Activated CD4-positive, alpha-beta memory T cell treated with anti-CD3 and anti-CD28 coated beads for 36 hours (primary cell): ENCODE measurements around the gene TAF4B. TPM values are rescaled to one million over a fixed set of nuclear protein-coding genes. Genes with fewer than 3 reads are reported as not detected.
"Not testable (repeated sequence)": the region's sequence is repeated elsewhere in the genome, so short reads cannot be mapped to it uniquely, and the experiment has no call there.

ENCODE experiments used
- CTCF ChIA-PET: fragments of 350-600 bp; sonication (Branson Sonifier 250); formaldehyde crosslinking; loops from one replicate; lab custom pipeline; 2021; ENCODE audit warnings: antibody characterized with exemption, inconsistent platforms; lab: Charles Lee
- POLR2A ChIA-PET: fragments of 350-600 bp; sonication (Branson Sonifier 250); formaldehyde crosslinking; loops from one replicate; lab custom pipeline; 2021; ENCODE audit warnings: antibody characterized with exemption; lab: Charles Lee
- DNase-seq: peaks from one replicate; pipeline ENCODE4 v3.0.0-alpha.2; 2020
- H3K27ac Mint-ChIP-seq: one replicate; pipeline ENCODE4 v1.8.0; 2021; ENCODE audit warnings: mixed read lengths
- H3K27me3 Mint-ChIP-seq: one replicate; pipeline ENCODE4 v1.8.0; 2021; ENCODE audit warnings: mixed read lengths
- H3K36me3 Mint-ChIP-seq: one replicate; pipeline ENCODE4 v1.8.0; 2021; ENCODE audit warnings: mixed read lengths
- H3K4me1 Mint-ChIP-seq: one replicate; pipeline ENCODE4 v1.8.0; 2021; ENCODE audit warnings: low read depth, mixed read lengths
- H3K4me3 Mint-ChIP-seq: one replicate; pipeline ENCODE4 v1.8.0; 2021; ENCODE audit warnings: mild to moderate bottlenecking, mixed read lengths
- H3K9me3 Mint-ChIP-seq: one replicate; pipeline ENCODE4 v1.8.0; 2021; ENCODE audit warnings: mixed read lengths
- intact Hi-C: fragments of 100-400 bp; cut with micrococcal nuclease; formaldehyde crosslinking; loops from one replicate; pipeline ENCODE4 v1.15.1; 2023
- total RNA-seq, 2 experiments: library from RNA; stranded (reverse); gene quantifications; one replicate each; pipeline ENCODE4 v1.2.3, GENCODE V29; 2021

The TAF4B gene
- total RNA-seq, 2 experiments from 2014 or later = 12.5 to 12.7 TPM

DNA sequence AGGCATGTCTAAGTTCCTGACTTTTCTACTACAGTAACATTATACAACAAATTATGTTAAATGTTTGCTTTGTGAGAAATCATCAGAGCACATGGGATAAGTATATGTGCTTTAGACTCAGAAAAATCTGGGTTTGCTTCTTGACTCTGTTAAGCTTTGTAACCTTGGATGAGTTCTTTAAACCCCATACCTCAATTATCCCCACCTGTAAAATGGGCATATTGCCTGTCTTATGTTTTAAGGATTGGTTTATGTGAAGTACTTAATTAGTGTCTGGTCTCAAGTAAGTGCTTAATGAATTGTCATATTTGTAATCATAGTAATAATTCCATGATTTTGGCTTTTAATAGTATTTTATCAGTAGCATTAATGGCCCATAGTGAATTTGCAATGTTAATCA, 135.8 kb downstream of the TAF4B start:
- ChIA-PET POLR2A (no interaction called here), CTCF (no interaction called here)
- Mint-ChIP-seq H3K4me3 (no peak overlapping the region), H3K4me1 (no peaks in the 10 kb centered on the region), H3K36me3 (peaks cover 24% of the 10 kb centered on the region), H3K27ac (no peak overlapping the region), H3K27me3 (no peaks in the 10 kb centered on the region), H3K9me3 (no peaks in the 10 kb centered on the region)
- DNase-seq = no peak
- intact Hi-C loops = no loop called here

DNA sequence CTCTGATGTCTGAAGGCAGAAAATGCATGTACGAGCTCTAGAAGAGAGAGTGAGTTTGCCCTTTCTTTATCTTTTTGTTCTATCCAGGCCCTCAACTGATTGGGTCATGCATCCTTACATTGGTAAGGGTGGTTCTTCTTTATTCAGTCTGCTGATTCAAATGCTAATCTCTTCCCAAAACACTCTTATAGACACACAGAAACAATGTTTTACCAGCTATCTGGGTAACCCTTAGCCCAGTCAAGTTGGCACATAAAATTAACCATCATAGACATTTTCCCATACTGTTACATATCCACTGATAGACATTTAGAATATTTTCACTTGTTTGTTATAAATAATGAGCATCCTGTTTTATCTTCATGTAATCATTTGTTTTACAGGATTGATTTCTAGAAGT, 141.2 kb downstream of the TAF4B start:
- Mint-ChIP-seq H3K27me3 (no peaks in the 10 kb centered on the region), H3K4me1 (no peaks in the 10 kb centered on the region), H3K9me3 (no peaks in the 10 kb centered on the region), H3K27ac (no peak overlapping the region), H3K4me3 (no peak overlapping the region), H3K36me3 (peaks cover 21% of the 10 kb centered on the region)
- ChIA-PET POLR2A (no interaction called here), CTCF (no interaction called here)
- intact Hi-C loops = no loop called here
- no peak for DNase-seq

- Mint-ChIP-seq H3K27ac (no peak overlapping the region), H3K27me3 (no peaks in the 10 kb centered on the region), H3K4me1 (no peaks in the 10 kb centered on the region), H3K36me3 (peaks cover 29% of the 10 kb centered on the region), H3K9me3 (no peaks in the 10 kb centered on the region), H3K4me3 (no peak overlapping the region)
- intact Hi-C loops = no loop called here
- ChIA-PET POLR2A (no interaction called here), CTCF (no interaction called here)
- no peak for DNase-seq
Observed at GRCh38 chr18:26370037-26370436, 143.8 kb downstream of the TAF4B start.

DNA sequence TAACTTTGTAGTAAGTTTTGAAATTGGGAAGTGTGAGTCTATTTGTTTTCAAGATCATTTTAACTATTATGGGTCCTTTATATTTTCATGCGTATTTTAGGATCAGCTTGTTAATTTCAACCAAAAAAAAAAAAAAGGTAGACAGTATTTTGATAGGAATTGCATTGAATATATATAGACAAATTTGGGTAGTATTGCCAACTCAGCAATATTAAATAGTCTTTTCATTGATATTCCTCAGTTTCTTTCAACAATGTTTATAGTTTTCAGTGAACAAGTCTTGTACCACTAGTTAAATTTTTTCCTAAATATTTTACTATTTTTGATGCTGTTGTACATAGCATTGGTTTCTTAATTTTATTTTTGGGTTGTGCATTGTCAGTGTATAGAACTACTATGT, 149.9 kb downstream of the TAF4B start:
- H3K4me1 Mint-ChIP-seq = no peaks in the 10 kb centered on the region
- intact Hi-C loops = no loop called here
- no peak overlapping the region for H3K4me3 Mint-ChIP-seq
- POLR2A ChIA-PET = no interaction called here
- peaks cover 15% of the 10 kb centered on the region for H3K36me3 Mint-ChIP-seq
- H3K27ac Mint-ChIP-seq = no peak overlapping the region
- no peaks in the 10 kb centered on the region for H3K27me3 Mint-ChIP-seq
- no peak for DNase-seq
- CTCF ChIA-PET = interaction anchor here (4.0 kb wide), 1 partner anchor 7 kb away, joined by 34 read pairs; no protein-coding TSS in a partner anchor
- no peaks in the 10 kb centered on the region for H3K9me3 Mint-ChIP-seq

- H3K4me1 Mint-ChIP-seq = no peaks in the 10 kb centered on the region
- intact Hi-C loops = no loop called here
- H3K36me3 Mint-ChIP-seq = peaks cover 15% of the 10 kb centered on the region
- ChIA-PET CTCF (no interaction called here), POLR2A (no interaction called here)
- H3K9me3 Mint-ChIP-seq = no peaks in the 10 kb centered on the region
- no peak for DNase-seq
- H3K27ac Mint-ChIP-seq = no peak overlapping the region
- no peaks in the 10 kb centered on the region for H3K27me3 Mint-ChIP-seq
- H3K4me3 Mint-ChIP-seq = no peak overlapping the region
Observed at GRCh38 chr18:26378701-26379100, 152.5 kb downstream of the TAF4B start.

DNA sequence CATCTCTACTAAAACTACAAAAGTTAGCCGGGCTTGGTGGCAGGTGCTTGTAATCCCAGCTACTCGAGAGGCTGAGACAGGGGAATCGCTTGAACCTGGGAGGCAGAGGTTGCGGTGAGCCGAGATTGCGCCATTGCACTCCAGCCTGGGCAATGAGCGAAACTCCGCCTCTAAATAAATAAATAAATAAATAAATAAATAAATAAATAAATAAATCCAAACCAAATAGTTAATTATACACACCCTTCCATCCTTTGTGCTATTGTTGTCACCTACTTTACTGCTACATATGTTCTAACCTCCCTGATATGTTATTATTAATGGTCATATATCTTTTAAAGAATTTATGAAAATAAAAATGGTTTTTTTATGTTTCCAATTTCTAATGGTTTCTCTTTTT, 155.3 kb downstream of the TAF4B start:
- H3K4me3 Mint-ChIP-seq, DNase-seq, H3K36me3 Mint-ChIP-seq, POLR2A ChIA-PET, H3K27ac Mint-ChIP-seq, H3K4me1 Mint-ChIP-seq, intact Hi-C loops, H3K27me3 Mint-ChIP-seq, H3K9me3 Mint-ChIP-seq: not testable (repeated sequence)
- CTCF ChIA-PET = interaction anchor here (0.6 to 3.1 kb wide), 2 partner anchors 7 to 1835 kb away, joined by 3 to 34 read pairs; no protein-coding TSS in a partner anchor

DNA sequence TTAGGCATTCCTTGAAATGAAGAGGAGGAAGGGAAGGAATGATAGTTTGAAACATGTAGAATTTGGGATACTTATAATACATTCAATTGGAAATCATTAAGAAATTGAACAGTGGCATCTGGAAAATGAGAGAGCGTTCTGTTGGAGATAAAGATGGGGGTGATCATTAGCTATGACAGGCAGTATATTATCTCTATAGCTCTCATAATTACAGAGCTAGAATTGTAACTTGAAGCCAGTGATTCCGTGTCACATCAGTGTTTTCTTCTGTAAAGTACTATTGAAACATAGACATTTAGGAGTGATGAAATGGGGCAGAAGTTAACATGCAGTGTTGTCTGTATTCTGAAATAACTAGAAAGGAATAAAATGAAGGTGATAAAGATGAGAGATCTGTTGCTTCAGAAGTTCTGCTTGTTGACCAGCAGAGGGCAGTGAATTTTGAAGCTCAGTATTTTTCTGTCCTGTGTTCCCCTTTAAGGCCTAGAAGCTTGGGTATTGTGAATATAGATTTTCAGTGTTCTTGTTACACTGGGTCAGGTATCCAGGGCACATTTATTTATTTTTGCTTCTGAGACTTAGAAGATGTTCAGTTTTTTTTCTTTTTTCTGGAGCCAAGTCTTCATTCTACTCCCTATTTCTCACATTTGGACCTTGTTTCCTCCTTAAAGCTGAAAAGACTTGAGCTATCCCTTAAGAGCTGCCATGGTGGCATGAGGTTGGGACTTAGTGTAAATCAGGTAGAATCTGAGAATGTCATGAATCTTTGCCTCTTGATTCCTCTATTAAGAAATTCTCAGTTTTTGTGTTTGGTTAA, 157.4 kb downstream of the TAF4B start:
- no peak for DNase-seq
- Mint-ChIP-seq H3K36me3 (peaks cover 1% of the 10 kb centered on the region), H3K9me3 (no peaks in the 10 kb centered on the region), H3K27ac (no peak overlapping the region), H3K4me1 (no peaks in the 10 kb centered on the region), H3K4me3 (no peak overlapping the region), H3K27me3 (no peaks in the 10 kb centered on the region)
- CTCF ChIA-PET = interaction anchor here (0.7 to 3.1 kb wide), 30 partner anchors 8 to 672 kb away, joined by 3 to 34 read pairs (median 4); partner anchors contain the start of gene KCTD1
- POLR2A ChIA-PET = no interaction called here
- intact Hi-C loops = loop anchor here (1.0 to 2.0 kb wide), 2 partner anchors 165 to 266 kb away; partner anchors contain the start of gene KCTD1

GRCh38 chr18:26386002-26386401, 159.8 kb downstream of the TAF4B start:
- CTCF ChIA-PET = no interaction called here
- Mint-ChIP-seq H3K4me1 (no peaks in the 10 kb centered on the region), H3K27me3 (no peaks in the 10 kb centered on the region), H3K9me3 (no peaks in the 10 kb centered on the region), H3K4me3 (no peak overlapping the region), H3K36me3 (peaks cover 14% of the 10 kb centered on the region), H3K27ac (no peak overlapping the region)
- POLR2A ChIA-PET = no interaction called here
- intact Hi-C loops = no loop called here
- no peak for DNase-seq

DNA sequence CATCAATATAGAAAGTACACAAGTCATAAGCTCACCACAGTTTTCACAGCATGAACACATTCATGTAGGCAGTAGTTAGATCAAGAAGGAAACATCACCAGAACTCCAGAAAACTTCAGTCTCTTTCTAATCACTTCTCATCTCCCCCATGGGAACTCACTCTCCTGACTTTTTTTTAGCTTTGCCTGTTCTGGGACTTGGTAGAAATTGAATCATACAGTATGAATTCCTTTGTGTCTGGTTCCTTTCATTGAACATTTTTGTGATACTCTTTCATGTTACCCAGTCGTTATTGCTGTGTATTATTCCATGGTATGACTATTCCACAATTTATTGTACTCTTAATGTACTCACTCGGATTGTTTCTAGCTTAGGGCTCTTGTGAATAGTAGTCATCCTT, 160.2 kb downstream of the TAF4B start:
- Mint-ChIP-seq H3K4me3 (no peak overlapping the region), H3K36me3 (peaks cover 14% of the 10 kb centered on the region), H3K9me3 (no peaks in the 10 kb centered on the region), H3K4me1 (no peaks in the 10 kb centered on the region), H3K27ac (no peak overlapping the region), H3K27me3 (no peaks in the 10 kb centered on the region)
- intact Hi-C loops = no loop called here
- no peak for DNase-seq
- POLR2A ChIA-PET = no interaction called here
- CTCF ChIA-PET = no interaction called here

GRCh38 chr18:26394047-26394654, 167.9 kb downstream of the TAF4B start:
- peaks cover 12% of the 10 kb centered on the region for H3K36me3 Mint-ChIP-seq
- H3K9me3 Mint-ChIP-seq = no peaks in the 10 kb centered on the region
- ChIA-PET CTCF (interaction anchor here (1.2 kb wide), 1 partner anchor 10 kb away, joined by 5 read pairs; no protein-coding TSS in a partner anchor), POLR2A (no interaction called here)
- no peaks in the 10 kb centered on the region for H3K4me1 Mint-ChIP-seq
- no peak for DNase-seq
- H3K4me3 Mint-ChIP-seq = no peak overlapping the region
- no peaks in the 10 kb centered on the region for H3K27me3 Mint-ChIP-seq
- intact Hi-C loops = no loop called here
- H3K27ac Mint-ChIP-seq = no peak overlapping the region

GRCh38 chr18:26397019-26397418, 170.8 kb downstream of the TAF4B start:
- Mint-ChIP-seq H3K36me3 (no peaks in the 10 kb centered on the region), H3K9me3 (no peaks in the 10 kb centered on the region), H3K4me1 (no peaks in the 10 kb centered on the region), H3K27ac (no peak overlapping the region), H3K4me3 (no peak overlapping the region), H3K27me3 (no peaks in the 10 kb centered on the region)
- DNase-seq = no peak
- intact Hi-C loops = no loop called here
- ChIA-PET CTCF (no interaction called here), POLR2A (no interaction called here)

DNA sequence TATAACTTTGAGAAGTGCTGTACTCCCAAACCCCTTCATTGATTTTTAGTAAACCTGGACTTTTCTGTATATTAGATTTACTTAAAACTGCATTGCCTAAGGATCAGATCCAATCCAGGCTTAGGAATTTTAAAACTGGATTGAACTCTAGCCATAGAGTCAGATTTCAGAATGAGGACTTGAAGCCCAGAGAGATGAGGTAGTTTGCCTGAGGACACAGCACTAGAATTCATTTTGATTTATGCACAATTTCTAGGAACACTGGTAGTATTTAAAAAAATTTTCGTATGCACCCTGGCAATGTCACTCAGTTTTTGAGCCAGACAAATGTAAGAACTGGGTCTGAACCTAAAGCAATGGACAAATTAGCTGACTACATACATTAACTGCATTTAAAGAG, 177.2 kb downstream of the TAF4B start:
- ChIA-PET CTCF (no interaction called here), POLR2A (no interaction called here)
- DNase-seq = no peak
- H3K27me3 Mint-ChIP-seq = no peaks in the 10 kb centered on the region
- intact Hi-C loops = no loop called here
- H3K4me1 Mint-ChIP-seq = no peaks in the 10 kb centered on the region
- no peaks in the 10 kb centered on the region for H3K9me3 Mint-ChIP-seq
- H3K36me3 Mint-ChIP-seq = no peaks in the 10 kb centered on the region
- no peak overlapping the region for H3K4me3 Mint-ChIP-seq
- no peak overlapping the region for H3K27ac Mint-ChIP-seq
